H1 (cell line): ENCODE results near the gene ZBTB42. TPM values are rescaled to one million over a fixed set of nuclear protein-coding genes. Genes with fewer than 3 reads are reported as not detected.

Source experiments
- CTCF ChIA-PET: fragments of 300-600 bp; sonication (Branson Sonifier 250); formaldehyde crosslinking; loops from one replicate; lab custom pipeline; 2021; ENCODE audit not compliant: partially characterized antibody; lab: Charles Lee
- POLR2A ChIA-PET: fragments of 300-600 bp; sonication (Branson Sonifier 250); formaldehyde crosslinking; loops from one replicate; lab custom pipeline; 2021; ENCODE audit warnings: inconsistent platforms; ENCODE audit not compliant: partially characterized antibody; lab: Charles Lee
- DNase-seq, 2 experiments: peaks; one replicate each; pipeline versions ENCODE4 v3.0.0 to v3.0.0-alpha.2; 2010 to 2022; ENCODE audit warnings: low spot score in 2 of 2, low read depth in 1 of 2, mixed read lengths in 1 of 2
- FAIRE-seq: peaks from 2 replicates; lab custom pipeline; 2011; peaks lifted over from hg19 to GRCh38; lab: Jason Lieb, UNC
- H2AFZ ChIP-seq: 2 replicates; pipeline ENCODE4 v1.8.1; 2012; ENCODE audit warnings: low read length, inconsistent platforms
- H2AK5ac ChIP-seq: 2 replicates; pipeline ENCODE4 v1.6.1; 2013; ENCODE audit warnings: low read depth, low read length
- H2BK120ac ChIP-seq: replicated peaks from 2 replicates; pipeline ENCODE3; 2013; ENCODE audit warnings: low read depth, low read length, inconsistent platforms
- H2BK12ac ChIP-seq: 2 replicates; pipeline ENCODE4 v1.6.1; 2013; ENCODE audit warnings: low read depth, low read length
- H2BK15ac ChIP-seq: 2 replicates; pipeline ENCODE4 v1.6.1; 2013; ENCODE audit warnings: low read length
- H2BK20ac ChIP-seq: 2 replicates; pipeline ENCODE4 v1.6.1; 2013; ENCODE audit warnings: low read length
- H2BK5ac ChIP-seq: 2 replicates; pipeline ENCODE4 v1.6.1; 2013; ENCODE audit warnings: low read depth, low read length
- H3K14ac ChIP-seq: 2 replicates; pipeline ENCODE4 v1.6.1; 2013; ENCODE audit warnings: inconsistent platforms; ENCODE audit not compliant: insufficient read length
- H3K18ac ChIP-seq: 2 replicates; pipeline ENCODE4 v1.6.1; 2013; ENCODE audit warnings: low read length; ENCODE audit errors: extremely low read depth
- H3K23ac ChIP-seq: 2 replicates; pipeline ENCODE4 v1.6.1; 2013; ENCODE audit warnings: inconsistent platforms; ENCODE audit not compliant: insufficient read length
- H3K23me2 ChIP-seq: 2 replicates; pipeline ENCODE4 v1.6.1; 2013; ENCODE audit warnings: low read depth, low read length
- H3K27ac ChIP-seq: 2 replicates; pipeline ENCODE4 v1.6.1; 2011; ENCODE audit warnings: low read depth, low read length, inconsistent platforms
- H3K27me3 ChIP-seq, 4 experiments: replicated peaks in 1 of 4; 1 replicate in 1 of 4; 2 replicates in 3 of 4; pipeline versions ENCODE4 v1.6.1 to v1.8.1; 2011 to 2013; ENCODE audit warnings: low read length in 3 of 4, mild to moderate bottlenecking in 3 of 4, inconsistent platforms in 2 of 4, mixed read lengths in 2 of 4, moderate library complexity in 1 of 4; ENCODE audit not compliant: control insufficient read depth in 3 of 4, insufficient read depth in 3 of 4; ENCODE audit errors: extremely low read depth in 1 of 4
- H3K36me3 ChIP-seq, 4 experiments: 2 replicates each; pipeline versions ENCODE4 v1.6.1 to v1.8.1; 2011 to 2013; ENCODE audit warnings: mild to moderate bottlenecking in 4 of 4, low read length in 3 of 4, moderate library complexity in 2 of 4, control low read depth in 1 of 4, inconsistent platforms in 1 of 4; ENCODE audit not compliant: insufficient read depth in 4 of 4, control insufficient read depth in 2 of 4
- H3K4ac ChIP-seq: replicated peaks from 2 replicates; pipeline ENCODE3; 2013; ENCODE audit warnings: low read length, low read depth, mixed read lengths, inconsistent platforms; ENCODE audit not compliant: insufficient read length
- H3K4me1 ChIP-seq, 4 experiments: replicated peaks in 1 of 4; 1 replicate in 1 of 4; 2 replicates in 3 of 4; pipeline versions ENCODE4 v1.6.1 to v1.8.1; 2011 to 2013; ENCODE audit warnings: low read length in 3 of 4, inconsistent platforms in 2 of 4, mixed read lengths in 1 of 4; ENCODE audit not compliant: insufficient read depth in 4 of 4, control insufficient read depth in 3 of 4
- H3K4me2 ChIP-seq, 2 experiments: 2 replicates each; pipeline versions ENCODE4 v1.6.1 to v1.8.1; 2011 to 2013; ENCODE audit warnings: low read depth in 2 of 2, low read length in 2 of 2, control low read depth in 1 of 2, inconsistent platforms in 1 of 2, mild to moderate bottlenecking in 1 of 2; ENCODE audit not compliant: insufficient read depth in 1 of 2
- H3K4me3 ChIP-seq, 4 experiments: fragments of 200-600, 300-600 bp in 1 of 4; sonication (generic), shearing (Covaris generic), sonication (Bioruptor Twin) in 1 of 4; 2 replicates each; pipeline versions ENCODE4 v1.5.1 to v1.8.1; 2011 to 2016; ENCODE audit warnings: low read length in 4 of 4, low read depth in 3 of 4, control low read depth in 2 of 4, inconsistent platforms in 2 of 4, mild to moderate bottlenecking in 2 of 4, mixed read lengths in 1 of 4, moderate library complexity in 1 of 4; ENCODE audit not compliant: insufficient read depth in 2 of 4; ENCODE audit errors: extremely low read depth in 1 of 4
- H3K56ac ChIP-seq: replicated peaks from 2 replicates; pipeline ENCODE3; 2013; ENCODE audit warnings: low read depth, mild to moderate bottlenecking, mixed read lengths, low read length, inconsistent platforms; ENCODE audit not compliant: insufficient read length
- H3K79me1 ChIP-seq: 2 replicates; pipeline ENCODE4 v1.6.1; 2013; ENCODE audit warnings: low read depth, low read length, control low read depth
- H3K79me2 ChIP-seq, 2 experiments: 2 replicates each; pipeline versions ENCODE4 v1.6.1 to v1.8.1; 2012 to 2013; ENCODE audit warnings: low read length in 2 of 2, mild to moderate bottlenecking in 2 of 2, inconsistent platforms in 1 of 2; ENCODE audit not compliant: insufficient read depth in 2 of 2, control insufficient read depth in 1 of 2
- H3K9ac ChIP-seq, 4 experiments: replicated peaks in 1 of 4; 1 replicate in 1 of 4; 2 replicates in 3 of 4; pipeline versions ENCODE4 v1.6.1 to v1.8.1; 2011 to 2013; ENCODE audit warnings: low read depth in 3 of 4, low read length in 3 of 4, control low read depth in 2 of 4, mild to moderate bottlenecking in 2 of 4, moderate library complexity in 2 of 4, inconsistent platforms in 1 of 4; ENCODE audit errors: extremely low read depth in 1 of 4
- H3K9me3 ChIP-seq, 2 experiments: 2 replicates each; pipeline versions ENCODE4 v1.6.1 to v1.8.1; 2012 to 2013; ENCODE audit warnings: mild to moderate bottlenecking in 2 of 2, moderate library complexity in 2 of 2, control low read depth in 1 of 2, inconsistent platforms in 1 of 2, low read depth in 1 of 2, low read length in 1 of 2, mixed read lengths in 1 of 2; ENCODE audit not compliant: insufficient read depth in 2 of 2
- H4K20me1 ChIP-seq, 2 experiments: replicated peaks in 1 of 2; 2 replicates each; pipeline versions ENCODE3 to v1.8.1; 2011 to 2013; ENCODE audit warnings: inconsistent platforms in 2 of 2, low read length in 2 of 2, mild to moderate bottlenecking in 1 of 2; ENCODE audit not compliant: insufficient read depth in 2 of 2, control insufficient read depth in 1 of 2
- H4K5ac ChIP-seq: 2 replicates; pipeline ENCODE4 v1.6.1; 2013; ENCODE audit warnings: low read length, low read depth, mixed read lengths, inconsistent platforms; ENCODE audit not compliant: insufficient read length
- H4K8ac ChIP-seq: 2 replicates; pipeline ENCODE4 v1.8.0; 2013; ENCODE audit warnings: mild to moderate bottlenecking, moderate library complexity, low read length, inconsistent platforms; ENCODE audit not compliant: insufficient read depth; ENCODE audit errors: extremely low read depth
- H4K91ac ChIP-seq: replicated peaks from 2 replicates; pipeline ENCODE3; 2013; ENCODE audit warnings: low read length, mixed read lengths, inconsistent platforms; ENCODE audit not compliant: insufficient read length
- ASH2L ChIP-seq: fragments of 200-600, 300-600 bp; sonication (generic); IDR thresholded peaks from one replicate; pipeline ENCODE4 v1.7.1; 2017; ENCODE audit warnings: low read length
- CHD1 ChIP-seq: IDR thresholded peaks from 2 replicates; pipeline ENCODE4 v1.6.1; 2012; ENCODE audit warnings: low read depth, low read length, improper control_type of control experiment
- PHF8 ChIP-seq: fragments of 200-600 bp; sonication (generic); conservative IDR thresholded peaks from 2 replicates; pipeline ENCODE4 v1.7.1; 2012; ENCODE audit warnings: low read depth, mild to moderate bottlenecking, inconsistent platforms, low read length, moderate library complexity
- RXRA ChIP-seq: IDR thresholded peaks from 2 replicates; pipeline ENCODE4 v1.6.1; 2011; ENCODE audit warnings: low read depth, mild to moderate bottlenecking, low read length, moderate library complexity; ENCODE audit not compliant: insufficient read depth
- SUZ12 ChIP-seq: fragments of 200-600 bp; sonication (generic); IDR thresholded peaks from 2 replicates; pipeline ENCODE4 v1.6.1; 2012; ENCODE audit warnings: mild to moderate bottlenecking, inconsistent platforms, low read length, moderate library complexity, mixed read lengths
- TBP ChIP-seq: IDR thresholded peaks from 2 replicates; pipeline ENCODE4 v1.6.1; 2011; ENCODE audit warnings: low read depth, low read length, improper control_type of control experiment
- WGBS, 2 experiments: shearing (Covaris generic) in 1 of 2; methylation state at CpG; one replicate each; pipeline versions ENCODE4 v1.1.6 to v1.1.7; 2013 to 2015; ENCODE audit warnings: low lambda C conversion rate in 2 of 2, mixed read lengths in 2 of 2, inconsistent platforms in 1 of 2, low coverage in 1 of 2, missing lambda C conversion rate in 1 of 2; ENCODE audit not compliant: insufficient replicate concordance in 2 of 2, insufficient coverage in 1 of 2, insufficient read length in 1 of 2; ENCODE audit errors: extremely low coverage in 1 of 2, missing lambda C conversion rate in 1 of 2; 5-methylcytosine and 5-hydroxymethylcytosine counted together
- polyA plus RNA-seq, 7 experiments: library from polyadenylated mRNA; depleted of rRNA in 3 of 7; stranded (reverse) in 5 of 7; unstranded in 2 of 7; fragments of >200 nt in 5 of 7; fragments of 200-250 nt in 2 of 7; gene quantifications; 1 replicate in 5 of 7; 2 replicates in 1 of 7; 4 replicates in 1 of 7; pipeline versions ENCODE4 v1.2.1 to v1.2.3, GENCODE V29; 2011 to 2013; ENCODE audit warnings: missing spikeins in 2 of 7, mixed read lengths in 2 of 7
- total RNA-seq: library from RNA; stranded (reverse); fragmentation: NEBNext Ultra II Directional; extraction: Animal tissue kit (Norgen Biotek cat#: 25700); gene quantifications from 2 replicates; pipeline ENCODE4 v1.2.1, GENCODE V29; 2021

ZBTB42 gene
- total and polyA plus RNA-seq, 2 of the 8 experiments (the other 6 are each of a cell fraction or from before 2014, with no cell fraction given): 2.8 to 3.1 TPM

GRCh38 chr14:104757681-104758392 lies 43.1 kb upstream of the ZBTB42 start:
- Histone ChIP-seq H3K9me3 (no peaks in the 10 kb centered on the region), H3K4me2 (no peak overlapping the region), H4K20me1 (peaks cover 30 to 63% of the 10 kb centered on the region in 2 experiments), H3K23ac (no peak overlapping the region), H3K18ac (no peak overlapping the region), H3K4me1 (peaks cover 0 to 14% (median 5%) of the 10 kb centered on the region in 4 experiments; a peak in 6 of 7 replicates), H2BK15ac (no peak overlapping the region), H3K4ac (no peak overlapping the region), H2BK120ac (no peak overlapping the region), H2BK12ac (no peak overlapping the region), H2BK5ac (no peak overlapping the region), H3K9ac (no peak overlapping the region), H4K91ac (no peak overlapping the region), H2AK5ac (no peak overlapping the region), H3K79me1 (peaks cover 38% of the 10 kb centered on the region), H3K4me3 (no peak overlapping the region), H3K27me3 (no peaks in the 10 kb centered on the region), H3K23me2 (peaks cover 5% of the 10 kb centered on the region; the same call in 1 of the 2 replicates), H4K8ac (no peak overlapping the region), H4K5ac (no peak overlapping the region), H2BK20ac (no peak overlapping the region), H2AFZ (no peak overlapping the region), H3K79me2 (peaks cover 10 to 51% of the 10 kb centered on the region in 2 experiments; a peak in 3 of 4 replicates), H3K56ac (no peak overlapping the region), H3K14ac (no peak overlapping the region), H3K36me3 (peaks cover 8 to 29% (median 23%) of the 10 kb centered on the region in 4 experiments; a peak in 7 of 8 replicates), H3K27ac (no peak overlapping the region)
- WGBS, 2 experiments: 91% methylated on average over 19 of the region's 19 CpGs; no CpG with 5 or more reads in 1 of the 2 experiments
- ChIA-PET POLR2A (interaction anchor here (2.4 kb wide), 1 partner anchor 9 kb away, joined by 11 read pairs; no protein-coding TSS in a partner anchor), CTCF (interaction anchor here (0.6 to 1.4 kb wide), 5 partner anchors 11 to 138 kb away, joined by 3 to 9 read pairs (median 4); partner anchors contain the start of gene ADSS1)
- FAIRE-seq: no peak
- DNase-seq: no peak
- TF ChIP-seq PHF8 (no peak), ASH2L (no peak), RXRA (no peak), TBP (no peak), CHD1 (no peak), SUZ12 (no peak)
